GM12878 (cell line): ENCODE data around the gene DNAH3. TPM values are rescaled to one million over a fixed set of nuclear protein-coding genes. Genes with fewer than 3 reads are reported as not detected.
A peak's percentile ranks its signal among the peaks of the same experiment; 100 is the strongest.

Experiments used
- ATAC-seq: fragments of 200-7000 bp; cut with Tn5 transposase; 3 replicates; pipeline ENCODE4 v1.9.1; 2020; ENCODE audit warnings: mild to moderate bottlenecking, moderate library complexity
- BruUV-seq: library from RNA; stranded (reverse); fragments of 400-500 nt; replicated peaks from 2 replicates; lab custom pipeline; 2021; lab: Mats Ljungman, UMichigan
- CTCF ChIA-PET: fragments of 300-600 bp; sonication (Branson Sonifier 250); formaldehyde crosslinking; extraction: SDS; loops from one replicate; lab custom pipeline; 2021; ENCODE audit warnings: inconsistent platforms; lab: Yijun Ruan, JAX
- POLR2A ChIA-PET: fragments of 350-600 bp; formaldehyde crosslinking; extraction: SDS; loops from one replicate; lab custom pipeline; 2021; ENCODE audit warnings: inconsistent platforms; lab: Charles Lee
- RAD21 ChIA-PET: fragments of 300-600 bp; sonication (Branson Sonifier 250); formaldehyde crosslinking; loops from one replicate; lab custom pipeline; 2023; ENCODE audit warnings: antibody characterized with exemption; ENCODE audit not compliant: unreplicated experiment; lab: Charles Lee
- SMC1A ChIA-PET: fragments of 300-600 bp; sonication (Branson Sonifier 250); formaldehyde crosslinking; loops from one replicate; lab custom pipeline; 2023; ENCODE audit not compliant: unreplicated experiment, uncharacterized antibody; lab: Charles Lee
- DNase-seq: peaks from one replicate; pipeline ENCODE4 v3.0.0-alpha.2; 2011; ENCODE audit warnings: low read depth, low spot score
- FAIRE-seq: peaks from 3 replicates; lab custom pipeline; 2011; peaks lifted over from hg19 to GRCh38; lab: Jason Lieb, UNC
- H2AFZ ChIP-seq: 2 replicates; pipeline ENCODE4 v1.6.0; 2011; ENCODE audit warnings: low read depth, low read length, control low read depth; ENCODE audit not compliant: control insufficient read depth
- H3K27ac ChIP-seq: 2 replicates; pipeline ENCODE4 v1.5.1; 2011; ENCODE audit warnings: control low read depth; ENCODE audit not compliant: control insufficient read depth, insufficient read depth
- H3K27me3 ChIP-seq, 2 experiments: replicated peaks in 1 of 2; 2 replicates each; pipeline versions ENCODE4 v1.6.0 to v1.6.1; 2011; ENCODE audit warnings: low read length in 1 of 2; ENCODE audit not compliant: control insufficient read depth in 2 of 2, insufficient read depth in 2 of 2
- H3K36me3 ChIP-seq, 2 experiments: 2 replicates each; pipeline ENCODE4 v1.5.1; 2011; ENCODE audit warnings: low read length in 1 of 2; ENCODE audit not compliant: control insufficient read depth in 2 of 2, insufficient read depth in 2 of 2
- H3K4me1 ChIP-seq: 2 replicates; pipeline ENCODE4 v1.6.1; 2011; ENCODE audit warnings: mild to moderate bottlenecking, low read length, moderate library complexity, mixed read lengths; ENCODE audit not compliant: control insufficient read depth, insufficient read depth
- H3K4me2 ChIP-seq: 2 replicates; pipeline ENCODE4 v1.6.0; 2011; ENCODE audit warnings: control low read depth; ENCODE audit not compliant: control insufficient read depth, insufficient read depth
- H3K4me3 ChIP-seq: fragments of 200-600 bp; sonication (generic); 2 replicates; pipeline ENCODE4 v1.5.1; 2016
- H3K79me2 ChIP-seq: 2 replicates; pipeline ENCODE4 v1.6.0; 2011; ENCODE audit warnings: low read length; ENCODE audit not compliant: control insufficient read depth, insufficient read depth
- H3K9ac ChIP-seq: 2 replicates; pipeline ENCODE4 v1.8.0; 2011; ENCODE audit warnings: low read length, control low read depth, mixed read lengths; ENCODE audit not compliant: control insufficient read depth, insufficient read depth
- H3K9me3 ChIP-seq: replicated peaks from 3 replicates; pipeline ENCODE4 v1.5.1; 2011; ENCODE audit warnings: mild to moderate bottlenecking, low read length; ENCODE audit not compliant: control insufficient read depth, insufficient read depth
- H4K20me1 ChIP-seq: 2 replicates; pipeline ENCODE4 v1.6.0; 2011; ENCODE audit not compliant: control insufficient read depth, insufficient read depth
- ASH2L ChIP-seq: fragments of 300-600, 200-600 bp; sonication (generic); IDR thresholded peaks from 2 replicates; pipeline ENCODE4 v1.6.1; 2017; ENCODE audit warnings: low read depth, mild to moderate bottlenecking, borderline replicate concordance
- BHLHE40 ChIP-seq, 2 experiments: fragments of 450-650 bp in 1 of 2; IDR thresholded peaks; 2 replicates each; pipeline ENCODE4 v1.6.1; 2011 to 2017; ENCODE audit warnings: low read depth in 2 of 2, borderline replicate concordance in 1 of 2, improper control_type of control experiment in 1 of 2, low read length in 1 of 2, mild to moderate bottlenecking in 1 of 2
- CHD1 ChIP-seq: IDR thresholded peaks from 2 replicates; pipeline ENCODE4 v1.6.1; 2012; ENCODE audit warnings: low read depth, low read length, improper control_type of control experiment
- CREM ChIP-seq: IDR thresholded peaks from 2 replicates; pipeline ENCODE4 v1.6.1; 2014; ENCODE audit warnings: antibody characterized with exemption, low read depth
- EGR1 ChIP-seq, 2 experiments: IDR thresholded peaks; 1 replicate in 1 of 2; 2 replicates in 1 of 2; pipeline ENCODE4 v1.6.1; 2011 to 2012; ENCODE audit warnings: low read depth in 2 of 2, low read length in 2 of 2, borderline replicate concordance in 1 of 2, mild to moderate bottlenecking in 1 of 2, moderate library complexity in 1 of 2
- IKZF2 ChIP-seq, 2 experiments: fragments of 450-650 bp; IDR thresholded peaks; 2 replicates each; pipeline ENCODE4 v1.6.1; 2017; ENCODE audit warnings: mild to moderate bottlenecking in 2 of 2, moderate library complexity in 2 of 2
- MYC ChIP-seq: IDR thresholded peaks from 2 replicates; pipeline ENCODE4 v1.6.1; 2011; ENCODE audit warnings: mild to moderate bottlenecking, low read length, moderate library complexity, inconsistent platforms; ENCODE audit not compliant: insufficient read depth, insufficient replicate concordance, insufficient read length, severe bottlenecking
- ZNF24 ChIP-seq: fragments of 450-650 bp; IDR thresholded peaks from 2 replicates; pipeline ENCODE4 v1.6.1; 2017; ENCODE audit warnings: antibody characterized with exemption, mild to moderate bottlenecking
- WGBS: methylation state at CpG from one replicate; pipeline ENCODE4 v1.1.6; 2016; ENCODE audit warnings: low lambda C conversion rate; ENCODE audit not compliant: insufficient replicate concordance, insufficient coverage; ENCODE audit errors: missing lambda C conversion rate; 5-methylcytosine and 5-hydroxymethylcytosine counted together
- in situ Hi-C: fragments of 300-500 bp; cut with MboI; formaldehyde crosslinking; loops from 9 replicates; pipeline ENCODE4 v1.14.3; 2018; ENCODE audit warnings: mixed read lengths
- intact Hi-C: fragments of 100-400 bp; cut with micrococcal nuclease; formaldehyde crosslinking; loops from one replicate; pipeline ENCODE4 v1.14.2; 2022; ENCODE audit not compliant: unreplicated experiment
- polyA plus RNA-seq, 11 experiments: library from polyadenylated mRNA; depleted of rRNA in 4 of 11; unstranded in 6 of 11; stranded (reverse) in 5 of 11; fragments of >200 nt; fragmentation: Nextera tagmentation in 4 of 11; fragmentation: Illumina TruSeq in 1 of 11; extraction: Ambion mirVana in 4 of 11; extraction: Trizol in 1 of 11; gene quantifications; 1 replicate in 1 of 11; 2 replicates in 10 of 11; pipeline versions ENCODE4 v1.2.1 to v1.2.3, GENCODE V29; 2011 to 2016; ENCODE audit warnings: inconsistent platforms in 2 of 11, missing spikeins in 2 of 11, low read depth in 1 of 11
- total RNA-seq, 4 experiments: library from RNA; depleted of rRNA in 3 of 4; stranded (reverse); fragments of >200 nt in 3 of 4; fragmentation: Illumina TruSeq in 1 of 4; extraction: Trizol in 1 of 4; gene quantifications; 2 replicates each; pipeline versions ENCODE4 v1.2.1 to v1.2.3, GENCODE V29; 2013 to 2021

The DNAH3 gene
- total and polyA plus RNA-seq, 10 of the 15 experiments (the other 5 are each of a cell fraction or from before 2014, with no cell fraction given): under 0.01 to 0.04 (median 0.04) TPM; not detected in 5

GRCh38 chr16:21161211-21161610 lies 10.6 kb upstream of the DNAH3 start:
- ChIA-PET CTCF (interaction anchor here (0.9 to 7.2 kb wide), 4 partner anchors 8 to 140 kb away, joined by 3 to 90 read pairs (median 20); partner anchors contain the start of gene CRYM), POLR2A (interaction anchor here (0.8 kb wide), 1 partner anchor 24 kb away, joined by 5 read pairs; no protein-coding TSS in a partner anchor), RAD21 (interaction anchor here (2.7 to 3.9 kb wide), 2 partner anchors 140 to 142 kb away, joined by 11 to 45 read pairs; no protein-coding TSS in a partner anchor), SMC1A (interaction anchor here (4.7 kb wide), 1 partner anchor 17 kb away, joined by 24 read pairs; no protein-coding TSS in a partner anchor)
- intact Hi-C loops (no loop called here), in situ Hi-C loops (no loop called here)
- H3K27me3 ChIP-seq: no peaks in the 10 kb centered on the region
- no peak for DNase-seq
- WGBS: 96% methylated on average over 2 of the region's 2 CpGs
- peaks cover 9% of the 10 kb centered on the region for H3K4me1 ChIP-seq
- no peak overlapping the region for H3K27ac ChIP-seq
- H2AFZ ChIP-seq: no peak overlapping the region
- no peak for FAIRE-seq
- TF ChIP-seq CHD1 (no peak), ASH2L (no peak), CREM (no peak), IKZF2 (IDR thresholded peaks at IDR 0.05) (no peak)
- no peak overlapping the region for H3K9ac ChIP-seq
- no peaks in the 10 kb centered on the region for H3K9me3 ChIP-seq
- H3K36me3 ChIP-seq: no peaks in the 10 kb centered on the region; a peak in 1 of 4 replicates
- peak overlapping the region; percentile 3; the same call in 1 of the 2 replicates for H3K4me3 ChIP-seq
- no peak for ATAC-seq
- H3K4me2 ChIP-seq: no peak overlapping the region
- BruUV-seq: no TSS peak
- H4K20me1 ChIP-seq: no peaks in the 10 kb centered on the region
- peaks cover 3% of the 10 kb centered on the region for H3K79me2 ChIP-seq

GRCh38 chr16:21160276-21160675 lies 9.6 kb upstream of the DNAH3 start:
- H3K79me2 ChIP-seq: peaks cover 3% of the 10 kb centered on the region
- H3K27me3 ChIP-seq: no peaks in the 10 kb centered on the region
- H3K9me3 ChIP-seq: no peaks in the 10 kb centered on the region
- ChIA-PET CTCF (interaction anchor here (0.6 to 7.2 kb wide), 9 partner anchors 9 to 323 kb away, joined by 3 to 90 read pairs (median 4); partner anchors contain the start of gene CRYM), POLR2A (interaction anchor here (0.5 to 1.0 kb wide), 4 partner anchors 8 to 1196 kb away, joined by 3 to 5 read pairs (median 4); no protein-coding TSS in a partner anchor), RAD21 (interaction anchor here (1.2 to 3.9 kb wide), 4 partner anchors 8 to 400 kb away, joined by 3 to 45 read pairs (median 9); no protein-coding TSS in a partner anchor), SMC1A (interaction anchor here (4.5 to 4.7 kb wide), 3 partner anchors 18 to 141 kb away, joined by 24 to 56 read pairs (median 30); no protein-coding TSS in a partner anchor)
- BruUV-seq: no TSS peak
- H3K36me3 ChIP-seq: no peaks in the 10 kb centered on the region; a peak in 1 of 4 replicates
- TF ChIP-seq EGR1 (IDR thresholded peaks at IDR 0.05; ENCODE audit: borderline replicate concordance in 1 of 2, low read depth in 2 of 2, low read length in 2 of 2) (no peak), ZNF24 (no peak), MYC (no peak), BHLHE40 (IDR thresholded peaks at IDR 0.05; ENCODE audit: borderline replicate concordance in 1 of 2, low read depth in 2 of 2, low read length in 1 of 2) (no peak)
- peaks cover 9% of the 10 kb centered on the region for H3K4me1 ChIP-seq
- FAIRE-seq: no peak
- H3K27ac ChIP-seq: no peak overlapping the region
- in situ Hi-C loops: no loop called here
- ATAC-seq: no peak
- intact Hi-C loops: no loop called here
- no peak for DNase-seq
- no peak overlapping the region for H3K4me3 ChIP-seq
- no peak overlapping the region for H3K9ac ChIP-seq
- H4K20me1 ChIP-seq: no peaks in the 10 kb centered on the region
- no peak overlapping the region for H2AFZ ChIP-seq
- 48% methylated on average over 1 of the region's 1 CpG for WGBS
- peak overlapping the region; percentile 98; the same call in 1 of the 2 replicates for H3K4me2 ChIP-seq
